H1 (cell line): ENCODE results near the gene CFAP65. TPM values are rescaled to one million over a fixed set of nuclear protein-coding genes. Genes with fewer than 3 reads are reported as not detected.
A peak's percentile ranks its signal among the peaks of the same experiment; 100 is the strongest.

Experiments
- BCL11A ChIP-seq, 2 experiments: IDR thresholded peaks; one replicate each; pipeline ENCODE4 v1.6.1; 2011; ENCODE audit warnings: low read depth in 2 of 2, low read length in 2 of 2, mild to moderate bottlenecking in 2 of 2
- BRCA1 ChIP-seq: IDR thresholded peaks from 2 replicates; pipeline ENCODE4 v1.6.1; 2012; ENCODE audit warnings: low read depth, low read length, improper control_type of control experiment
- CEBPB ChIP-seq: IDR thresholded peaks from 2 replicates; pipeline ENCODE4 v1.6.1; 2012; ENCODE audit warnings: low read depth, low read length
- CHD7 ChIP-seq: fragments of 300-600 bp; sonication (generic); IDR thresholded peaks from 2 replicates; pipeline ENCODE4 v1.7.1; 2012; ENCODE audit warnings: low read length, moderate library complexity, mild to moderate bottlenecking, inconsistent platforms; ENCODE audit not compliant: insufficient replicate concordance
- CREB1 ChIP-seq: IDR thresholded peaks from 2 replicates; pipeline ENCODE4 v1.6.1; 2012; ENCODE audit warnings: inconsistent platforms
- E2F6 ChIP-seq: IDR thresholded peaks from 2 replicates; pipeline ENCODE4 v1.6.1; 2012; ENCODE audit warnings: inconsistent platforms
- GABPA ChIP-seq: IDR thresholded peaks from 2 replicates; pipeline ENCODE4 v1.6.1; 2011; ENCODE audit warnings: mild to moderate bottlenecking, low read length, moderate library complexity, borderline replicate concordance; ENCODE audit not compliant: insufficient read depth
- NANOG ChIP-seq: IDR thresholded peaks from 2 replicates; pipeline ENCODE4 v1.6.1; 2011; ENCODE audit warnings: low read length, low read depth, mild to moderate bottlenecking, inconsistent platforms; ENCODE audit not compliant: insufficient read depth, poor library complexity, severe bottlenecking
- RAD21 ChIP-seq, 2 experiments: IDR thresholded peaks in 1 of 2; conservative IDR thresholded peaks in 1 of 2; 2 replicates each; pipeline ENCODE4 v1.6.1; 2011; ENCODE audit warnings: low read depth in 2 of 2, low read length in 2 of 2, improper control_type of control experiment in 1 of 2, inconsistent platforms in 1 of 2, mild to moderate bottlenecking in 1 of 2, moderate library complexity in 1 of 2
- SP1 ChIP-seq: IDR thresholded peaks from 2 replicates; pipeline ENCODE4 v1.6.1; 2011; ENCODE audit warnings: low read depth, low read length
- SP2 ChIP-seq: IDR thresholded peaks from 2 replicates; pipeline ENCODE4 v1.6.1; 2012; ENCODE audit warnings: mild to moderate bottlenecking, low read length, inconsistent platforms
- TBP ChIP-seq: IDR thresholded peaks from 2 replicates; pipeline ENCODE4 v1.6.1; 2011; ENCODE audit warnings: low read depth, low read length, improper control_type of control experiment
- polyA plus RNA-seq, 7 experiments: library from polyadenylated mRNA; depleted of rRNA in 3 of 7; stranded (reverse) in 5 of 7; unstranded in 2 of 7; fragments of >200 nt in 5 of 7; fragments of 200-250 nt in 2 of 7; gene quantifications; 1 replicate in 5 of 7; 2 replicates in 1 of 7; 4 replicates in 1 of 7; pipeline versions ENCODE4 v1.2.1 to v1.2.3, GENCODE V29; 2011 to 2013; ENCODE audit warnings: missing spikeins in 2 of 7, mixed read lengths in 2 of 7
- total RNA-seq: library from RNA; stranded (reverse); fragmentation: NEBNext Ultra II Directional; extraction: Animal tissue kit (Norgen Biotek cat#: 25700); gene quantifications from 2 replicates; pipeline ENCODE4 v1.2.1, GENCODE V29; 2021

The CFAP65 gene
- total and polyA plus RNA-seq, 2 of the 8 experiments (the other 6 are each of a cell fraction or from before 2014, with no cell fraction given): 0.19 to 0.45 TPM

GRCh38 chr2:219041252-219041651 lies at the start of gene CFAP65 (continued):
- no peak for TF ChIP-seq CHD7
- no peak for TF ChIP-seq TBP
- no peak for TF ChIP-seq BRCA1
- TF ChIP-seq BCL11A (IDR thresholded peaks at IDR 0.05; ENCODE audit: low read depth in 2 of 2, low read length in 2 of 2): no peak
- TF ChIP-seq GABPA: no peak
- TF ChIP-seq RAD21 (IDR thresholded peaks at IDR 0.05 in 1 of 2, conservative IDR thresholded peaks at IDR 0.05 in 1 of 2; ENCODE audit: low read depth in 2 of 2, low read length in 2 of 2): no peak
- no peak for TF ChIP-seq CREB1
- no peak for TF ChIP-seq NANOG
- no peak for TF ChIP-seq SP2
- no peak for TF ChIP-seq E2F6
- TF ChIP-seq SP1: 0 out of 2 replicates have a peak, but pooled peaks have one; percentile 42
- no peak for TF ChIP-seq CEBPB
